Measurements from ENCODE around the gene BTNL9.
"Not testable (repeated sequence)": the region's sequence is repeated elsewhere in the genome, so short reads cannot be mapped to it uniquely, and the experiment has no call there.

BTNL9 gene

GRCh38 chr5:181039931-181040630, at the start of gene BTNL9:
TSS of gene BTNL9 (plus strand) at chr5:181040266. CDS start at chr5:181045490, 5,224 bp downstream.
- DNase-seq: no peak

GRCh38 chr5:180990882-180991242, 49.2 kb upstream of the BTNL9 start:
- no peak for DNase-seq

GRCh38 chr5:181001947-181002346, 38.1 kb upstream of the BTNL9 start:
- DNase-seq: no peak

- no peak for DNase-seq
Observed at GRCh38 chr5:181005791-181006190, 34.3 kb upstream of the BTNL9 start.

- no peak for DNase-seq
Observed at GRCh38 chr5:181008136-181008535, 31.9 kb upstream of the BTNL9 start.

- not testable (repeated sequence) for DNase-seq
Observed at GRCh38 chr5:181010018-181010417, 30.0 kb upstream of the BTNL9 start.

GRCh38 chr5:181014654-181015053, 25.4 kb upstream of the BTNL9 start:
- not testable (repeated sequence) for DNase-seq

GRCh38 chr5:181017448-181017847, 22.6 kb upstream of the BTNL9 start:
- DNase-seq: not testable (repeated sequence)

- no peak for DNase-seq
Observed at GRCh38 chr5:181020688-181021087, 19.4 kb upstream of the BTNL9 start.

GRCh38 chr5:181024245-181025064, 15.6 kb upstream of the BTNL9 start:
- DNase-seq: no peak

- no peak for DNase-seq
Observed at GRCh38 chr5:181027452-181028031, 12.5 kb upstream of the BTNL9 start.

- DNase-seq: no peak
Observed at GRCh38 chr5:181028032-181028819, 11.8 kb upstream of the BTNL9 start.

- DNase-seq: no peak
Observed at GRCh38 chr5:181031716-181032115, 8.3 kb upstream of the BTNL9 start.

GRCh38 chr5:181035991-181036815, 3.9 kb upstream of the BTNL9 start:
- DNase-seq: no peak

GRCh38 chr5:181036816-181037364, 3.2 kb upstream of the BTNL9 start:
- DNase-seq: no peak

- DNase-seq: no peak
Observed at GRCh38 chr5:181037365-181037861, 2.7 kb upstream of the BTNL9 start.

GRCh38 chr5:181039471-181039870, 595 bp upstream of the BTNL9 start:
- DNase-seq: no peak

GRCh38 chr5:181040631-181040945, 522 bp downstream of the BTNL9 start:
- no peak for DNase-seq

- DNase-seq: no peak
Observed at GRCh38 chr5:181041043-181041442, 977 bp downstream of the BTNL9 start.

GRCh38 chr5:181042036-181042713, 2.1 kb downstream of the BTNL9 start:
- no peak for DNase-seq

GRCh38 chr5:181042722-181043121, 2.7 kb downstream of the BTNL9 start:
- no peak for DNase-seq

Measured in NCI-H1436 treated with DMSO at 0.1 percent for 48 hours (cell line).